HG03045 (cell line): ENCODE results near the gene STPG2.
"Not testable (repeated sequence)": the region's sequence is repeated elsewhere in the genome, so short reads cannot be mapped to it uniquely, and the experiment has no call there.

Experiments
- ATAC-seq: cut with Tn5 transposase; IDR thresholded peaks from one replicate; pipeline ENCODE4 v1.9.1; 2021; ENCODE audit warnings: mild to moderate bottlenecking, moderate library complexity; ENCODE audit not compliant: unreplicated experiment

Gene STPG2

GRCh38 chr4:97952763-97953162 lies 190.5 kb downstream of the STPG2 start:
- ATAC-seq, result no peak

- ATAC-seq, result no peak
Observed at GRCh38 chr4:97950836-97951235, 192.4 kb downstream of the STPG2 start.

- ATAC-seq, result no peak
Observed at GRCh38 chr4:97942951-97943350, 200.3 kb downstream of the STPG2 start.

GRCh38 chr4:97942137-97942536 lies 201.1 kb downstream of the STPG2 start:
- no peak for ATAC-seq

GRCh38 chr4:97938141-97938540 lies 205.1 kb downstream of the STPG2 start:
- no peak for ATAC-seq

GRCh38 chr4:97924341-97924958 lies 218.8 kb downstream of the STPG2 start:
- no peak for ATAC-seq

- no peak for ATAC-seq
Observed at GRCh38 chr4:97923096-97923495, 220.2 kb downstream of the STPG2 start.

GRCh38 chr4:97917115-97917514 lies 226.2 kb downstream of the STPG2 start:
- ATAC-seq, result no peak

GRCh38 chr4:97912156-97912555 lies 231.1 kb downstream of the STPG2 start:
- ATAC-seq, result no peak

- ATAC-seq, result no peak
Observed at GRCh38 chr4:97911236-97911906, 231.9 kb downstream of the STPG2 start.

- no peak for ATAC-seq
Observed at GRCh38 chr4:97910005-97910404, 233.3 kb downstream of the STPG2 start.

GRCh38 chr4:97903436-97904189 lies 239.7 kb downstream of the STPG2 start:
- ATAC-seq, result not testable (repeated sequence)

GRCh38 chr4:97900229-97900628 lies 243.0 kb downstream of the STPG2 start:
- no peak for ATAC-seq

- ATAC-seq, result no peak
Observed at GRCh38 chr4:97892592-97893266, 250.5 kb downstream of the STPG2 start.

- no peak for ATAC-seq
Observed at GRCh38 chr4:97879942-97880341, 263.3 kb downstream of the STPG2 start.

GRCh38 chr4:97868097-97868496 lies 275.2 kb downstream of the STPG2 start:
- no peak for ATAC-seq

- ATAC-seq, result no peak
Observed at GRCh38 chr4:97867557-97868091, 275.7 kb downstream of the STPG2 start.

GRCh38 chr4:97866821-97867556 lies 276.3 kb downstream of the STPG2 start:
- no peak for ATAC-seq

GRCh38 chr4:97851115-97851514 lies 292.2 kb downstream of the STPG2 start:
- ATAC-seq, result no peak

- ATAC-seq, result no peak
Observed at GRCh38 chr4:97845758-97846157, 297.5 kb downstream of the STPG2 start.

GRCh38 chr4:97841512-97841911 lies 301.8 kb downstream of the STPG2 start:
- no peak for ATAC-seq
